Pons (tissue), 1 donor: ENCODE measurements around the gene TIMM44.
"Not testable (repeated sequence)": the region's sequence is repeated elsewhere in the genome, so short reads cannot be mapped to it uniquely, and the experiment has no call there.

Experiments
- DNase-seq: peaks from one replicate; pipeline ENCODE4 v3.0.0-alpha.2; 2016; ENCODE audit warnings: low spot score

TIMM44 gene

GRCh38 chr19:7944177-7944761 is 803 bp upstream of the TIMM44 start:
- DNase-seq = peak; percentile 97

DNA sequence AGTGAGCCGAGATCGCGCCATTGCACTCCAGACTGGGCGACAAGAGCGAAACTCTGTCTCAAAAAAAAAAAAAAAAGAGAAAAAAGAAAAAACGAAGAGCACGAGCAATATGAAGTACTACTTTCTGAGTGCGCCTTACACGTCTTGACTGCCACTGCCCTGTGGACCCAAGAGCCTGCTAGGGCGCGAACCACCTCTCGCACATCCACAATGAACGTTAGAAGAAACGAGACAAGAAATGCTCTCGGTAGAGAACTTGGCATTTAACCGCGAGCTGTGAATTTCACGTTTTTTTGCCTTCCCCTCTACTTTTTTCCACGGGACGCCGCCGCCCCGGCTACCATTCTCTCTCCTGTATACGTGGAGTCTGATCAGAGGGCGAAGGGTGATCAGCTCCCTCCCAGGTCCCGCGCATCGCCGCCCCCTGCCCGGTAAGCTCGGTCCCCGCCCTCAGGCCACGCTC is 454 bp downstream of the TIMM44 start:
- DNase-seq = no peak

- no peak for DNase-seq
These were observed 1.4 kb downstream of the TIMM44 start for GRCh38 chr19:7941895-7942596.

GRCh38 chr19:7940841-7941240 is 2.6 kb downstream of the TIMM44 start:
- no peak for DNase-seq

- no peak for DNase-seq
These were observed 8.7 kb downstream of the TIMM44 start for GRCh38 chr19:7934766-7935165.

GRCh38 chr19:7933828-7934725 is 9.4 kb downstream of the TIMM44 start:
- DNase-seq = no peak

- no peak for DNase-seq
These were observed 10.1 kb downstream of the TIMM44 start for GRCh38 chr19:7933411-7933810.

- no peak for DNase-seq
These were observed 10.6 kb downstream of the TIMM44 start for GRCh38 chr19:7932930-7933300.

DNA sequence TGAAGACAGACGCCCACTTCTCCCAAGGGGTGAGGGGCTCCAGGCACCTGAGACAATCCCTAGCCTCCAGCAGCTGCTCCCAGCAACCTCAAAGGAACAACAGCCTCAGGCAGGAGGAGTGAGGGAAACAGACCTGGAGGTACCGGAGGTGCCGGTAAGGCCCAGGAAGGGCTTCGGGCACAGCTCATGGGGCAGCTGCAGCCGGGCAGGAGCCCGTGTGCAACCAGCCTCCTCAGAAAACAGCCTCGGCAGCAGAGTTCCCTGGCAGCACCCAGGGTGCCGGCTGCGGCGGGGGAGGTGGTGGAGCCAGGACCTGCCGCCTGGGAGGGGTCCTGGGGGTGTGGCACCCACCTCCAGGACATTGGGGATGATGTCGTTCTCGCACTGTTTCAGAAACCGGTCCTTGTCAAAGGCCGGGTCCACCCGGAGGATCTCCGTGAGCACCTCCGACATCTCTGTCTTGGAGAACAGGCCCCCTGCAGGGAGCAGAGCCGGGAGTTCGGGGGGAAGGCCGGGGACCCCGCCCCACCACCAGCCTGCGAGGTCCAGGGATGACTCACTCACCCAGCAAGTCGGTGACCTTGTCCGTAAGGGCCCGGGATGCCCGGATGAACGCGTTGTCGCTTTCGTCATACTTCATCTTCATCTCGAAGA is 11.1 kb downstream of the TIMM44 start:
- no peak for DNase-seq

DNA sequence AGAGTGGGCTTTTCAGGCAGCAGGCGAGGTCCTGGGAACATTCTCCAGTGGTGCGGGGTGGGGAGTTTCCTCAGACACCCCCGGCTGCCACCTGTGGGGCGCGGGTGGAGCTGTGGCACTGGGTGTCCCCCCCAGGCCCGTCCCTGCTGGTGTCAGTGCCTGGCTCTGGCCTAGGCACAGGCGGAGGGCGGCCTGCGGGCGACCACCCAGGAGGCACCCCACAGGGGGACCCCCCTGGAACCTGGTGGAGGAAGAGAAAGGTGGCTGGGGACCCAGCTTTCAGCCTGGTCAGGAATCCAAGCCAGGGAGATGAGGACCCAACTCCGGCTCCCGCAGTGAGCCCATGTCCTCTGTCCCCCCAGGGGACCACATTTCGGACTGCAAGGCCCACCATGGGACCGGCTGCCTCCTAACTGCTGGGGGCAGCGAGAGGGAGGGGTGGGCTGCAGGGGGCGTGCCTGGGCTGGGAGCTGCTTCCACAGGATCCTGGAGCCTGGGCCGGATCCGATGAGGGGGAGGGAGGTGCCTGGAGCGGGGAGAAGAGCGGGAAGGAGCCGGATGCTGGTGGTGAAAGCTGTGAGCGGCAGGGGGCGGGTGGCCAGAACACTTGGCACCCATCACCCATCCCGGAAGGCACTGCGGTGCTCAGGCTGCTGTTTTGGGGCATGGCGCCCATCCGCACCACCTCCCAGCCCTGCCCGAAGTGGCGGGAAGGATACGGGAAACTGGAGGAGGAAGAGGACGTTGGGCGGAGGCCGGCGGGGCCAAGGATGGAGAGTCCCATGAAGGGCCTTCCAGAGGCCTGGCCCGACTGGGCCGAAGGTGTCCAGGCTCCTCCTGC is 12.0 kb downstream of the TIMM44 start:
- DNase-seq = no peak

DNA sequence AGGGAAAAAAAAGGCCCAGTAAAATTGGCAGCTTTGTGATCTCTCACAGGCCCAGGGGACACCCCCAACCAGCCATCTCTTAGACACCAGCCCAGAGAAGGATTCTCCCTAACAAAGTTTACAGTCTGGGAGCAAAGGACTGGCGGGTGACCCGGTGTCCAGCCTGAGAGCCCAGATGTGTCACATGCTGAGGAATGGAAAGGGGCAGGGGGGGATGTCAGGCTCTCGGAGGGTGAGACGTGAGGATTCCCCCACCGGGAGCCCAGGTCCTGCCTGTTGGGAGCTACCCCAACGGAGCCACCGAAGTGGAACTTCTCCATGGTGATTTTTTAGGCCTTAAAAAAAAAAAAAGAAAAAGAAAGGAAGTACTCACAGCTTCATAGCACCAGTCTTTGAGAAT is 12.7 kb downstream of the TIMM44 start:
- DNase-seq = no peak

- DNase-seq = not testable (repeated sequence)
These were observed 13.4 kb downstream of the TIMM44 start for GRCh38 chr19:7930030-7930429.

- DNase-seq = no peak
These were observed 14.4 kb downstream of the TIMM44 start for GRCh38 chr19:7928741-7929701.

- no peak for DNase-seq
These were observed 15.1 kb downstream of the TIMM44 start for GRCh38 chr19:7928334-7928706.

GRCh38 chr19:7927605-7928333 is 15.7 kb downstream of the TIMM44 start:
- DNase-seq = no peak

GRCh38 chr19:7926727-7927604 is 16.5 kb downstream of the TIMM44 start:
- no peak for DNase-seq

- no peak for DNase-seq
These were observed 17.3 kb downstream of the TIMM44 start, which contains the start of gene CTXN1 for GRCh38 chr19:7926021-7926726. Gene CTXN1, minus strand, starts transcription at chr19:7926135. Its CDS starts 597 bp downstream, at chr19:7925538.
